Naive B cell (primary cell): ENCODE measurements around the gene COQ8B. TPM values are rescaled to one million over a fixed set of nuclear protein-coding genes. Genes with fewer than 3 reads are reported as not detected.

Experiments
- polyA plus RNA-seq, 6 donors: library from polyadenylated mRNA; unstranded; fragments of 300-500 nt; fragmentation: Illumina TruSeq; gene quantifications; one replicate each; pipeline ENCODE4 v1.2.3, GENCODE V29; 2021; ENCODE audit warnings: low read depth in 6 of 6

Gene COQ8B
- polyA plus RNA-seq, 6 donors from 2014 or later: 13.8 to 26.5 (median 22.2) TPM

Other genes starting within 250 kb of the COQ8B start
- not detected for gene SPTBN4, start 249.9 kb downstream of the COQ8B start, polyA plus RNA-seq
- 100 to 1,000 TPM; 125 to 196 (median 152) TPM for gene SHKBP1, start 140.0 kb downstream of the COQ8B start, polyA plus RNA-seq
- gene LTBP4, start 115.5 kb downstream of the COQ8B start, polyA plus RNA-seq: 10 to 100 TPM in 5 of 6 donors, 1 to 10 TPM in 1; 9.6 to 18.1 (median 14.5) TPM
- 1 to 10 TPM in 3 of 6 donors, under 1 TPM in 2, not detected in 1; 0.27 to 2.6 (median 1.5) TPM for gene NUMBL, start 26.2 kb downstream of the COQ8B start, polyA plus RNA-seq
- gene ITPKC, start 226 bp upstream of the COQ8B start, polyA plus RNA-seq: 10 to 100 TPM in 1 of 6 donors, 1 to 10 TPM in 4, not detected in 1; 4.5 to 13.6 (median 6.0) TPM
- gene ACTMAP, start 33.6 kb upstream of the COQ8B start, polyA plus RNA-seq: 1 to 10 TPM; 1.9 to 5.6 (median 4.7) TPM
- 10 to 100 TPM; 48.3 to 88.8 (median 59.8) TPM for gene SNRPA, start 34.3 kb upstream of the COQ8B start, polyA plus RNA-seq
- not detected for gene MIA, start 58.6 kb upstream of the COQ8B start, polyA plus RNA-seq
- gene RAB4B, start 61.4 kb upstream of the COQ8B start, polyA plus RNA-seq: 100 to 1,000 TPM; 111 to 167 (median 145) TPM
- gene EGLN2, start 82.3 kb upstream of the COQ8B start, polyA plus RNA-seq: 100 to 1,000 TPM in 4 of 6 donors, 10 to 100 TPM in 2; 66.8 to 184 (median 124) TPM
- not detected for gene CYP2A6, start 133.6 kb upstream of the COQ8B start, polyA plus RNA-seq
- not detected for gene CYP2A7, start 165.3 kb upstream of the COQ8B start, polyA plus RNA-seq